Measurements from ENCODE around the gene UTF1.

DNA sequence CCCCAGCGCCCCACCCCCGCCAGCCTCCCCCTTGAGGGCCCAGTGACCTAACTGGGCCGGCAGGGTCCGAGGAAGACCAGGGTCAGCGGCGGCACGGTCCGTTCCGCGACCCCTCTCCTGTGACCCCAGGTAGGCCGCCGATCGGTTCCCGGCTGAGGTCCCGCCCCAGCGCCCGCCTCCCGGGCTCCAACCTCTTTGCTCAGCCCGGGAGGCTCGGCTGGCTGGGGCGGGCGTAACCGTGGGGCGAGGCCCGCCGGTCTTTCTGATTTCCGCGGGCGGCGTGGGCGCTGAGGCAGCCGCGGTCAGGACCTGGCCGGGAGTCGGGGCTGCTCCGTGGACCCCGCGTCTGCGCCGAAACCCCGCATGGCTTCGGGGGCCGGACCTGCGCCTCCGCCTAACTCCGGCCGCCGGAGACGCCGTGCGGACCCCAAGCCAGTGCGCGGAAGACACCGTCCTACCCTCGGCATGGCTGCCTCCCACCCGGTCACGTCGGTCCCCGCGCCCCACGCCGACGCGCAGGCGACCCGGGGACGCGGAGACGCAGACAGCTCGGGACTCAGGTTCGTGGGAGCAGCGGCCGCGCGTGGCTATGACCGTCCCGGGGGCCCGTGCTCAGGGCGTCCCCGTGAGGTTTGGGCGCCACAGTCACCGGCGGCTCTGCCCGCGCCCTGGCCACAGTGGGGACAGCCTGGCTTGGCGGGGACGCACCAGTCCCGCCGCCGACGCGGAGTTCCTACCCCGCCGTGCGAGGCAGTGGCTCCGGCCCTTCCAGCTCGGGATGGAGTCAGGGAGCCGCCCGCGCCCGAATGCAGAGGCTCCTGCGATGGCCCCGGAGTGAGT, 6.6 kb downstream of the UTF1 start:
- TF ChIP-seq POLR2A (IDR thresholded peaks at IDR 0.05) (no peak), CTCF (IDR thresholded peaks at IDR 0.05) (no peak)
